ENCODE data around the gene TPRG1L.

TPRG1L gene

GRCh38 chr1:3609016-3609768, 15.6 kb upstream of the TPRG1L start:
- no peak for DNase-seq (ENCODE audit: low read depth)
- no peak overlapping the region for H3K4me3 ChIP-seq (ENCODE audit: low read length)
- TF ChIP-seq CTCF (IDR thresholded peaks at IDR 0.05; ENCODE audit: insufficient read depth, low read depth, low read length, missing control alignments), result no peak

- no peak for DNase-seq (ENCODE audit: low read depth)
- H3K4me3 ChIP-seq (ENCODE audit: low read length), result no peak overlapping the region
- no peak for TF ChIP-seq CTCF (IDR thresholded peaks at IDR 0.05; ENCODE audit: insufficient read depth, low read depth, low read length, missing control alignments)
These were observed 14.9 kb upstream of the TPRG1L start for GRCh38 chr1:3609769-3610526.

- DNase-seq (ENCODE audit: low read depth), result no peak
- no peak for TF ChIP-seq CTCF (IDR thresholded peaks at IDR 0.05; ENCODE audit: insufficient read depth, low read depth, low read length, missing control alignments)
- no peak overlapping the region for H3K4me3 ChIP-seq (ENCODE audit: low read length)
These were observed 14.2 kb upstream of the TPRG1L start for GRCh38 chr1:3610527-3611169.

- H3K4me3 ChIP-seq (ENCODE audit: low read length), result no peak within 1 kb of the TSS
- peak; percentile 33 for DNase-seq (ENCODE audit: low read depth)
- no peak for TF ChIP-seq CTCF (IDR thresholded peaks at IDR 0.05; ENCODE audit: insufficient read depth, low read depth, low read length, missing control alignments)
These were observed 13.4 kb upstream of the TPRG1L start, which contains the start of gene MEGF6 for GRCh38 chr1:3611170-3612019. TSS of gene MEGF6 (minus strand) at chr1:3611508. CDS start at chr1:3611268, 240 bp downstream.

GRCh38 chr1:3612123-3612522, 12.7 kb upstream of the TPRG1L start:
- no peak overlapping the region for H3K4me3 ChIP-seq (ENCODE audit: low read length)
- TF ChIP-seq CTCF (IDR thresholded peaks at IDR 0.05; ENCODE audit: insufficient read depth, low read depth, low read length, missing control alignments), result no peak
- no peak for DNase-seq (ENCODE audit: low read depth)

All from epithelial cell of esophagus (primary cell).